K562 (cell line): ENCODE results near the gene GAL3ST1. TPM values are rescaled to one million over a fixed set of nuclear protein-coding genes. Genes with fewer than 3 reads are reported as not detected.

Experiments used
- BACH1 ChIP-seq: fragments of 200-800 bp; sonication (Bioruptor generic); IDR thresholded peaks from 2 replicates; pipeline ENCODE4 v1.6.1; 2016; ENCODE audit warnings: missing genetic modification characterization, missing compliant biosample characterization
- CCNT2 ChIP-seq: IDR thresholded peaks from 2 replicates; pipeline ENCODE4 v1.6.1; 2011; ENCODE audit warnings: borderline replicate concordance, low read depth, mild to moderate bottlenecking, moderate library complexity, mixed read lengths, low read length; ENCODE audit not compliant: insufficient read length; ENCODE audit errors: extremely low read depth
- EZH2 ChIP-seq: IDR thresholded peaks from 2 replicates; pipeline ENCODE4 v1.6.1; 2012; ENCODE audit warnings: low read depth, mild to moderate bottlenecking, inconsistent platforms, low read length, borderline replicate concordance
- RBBP5 ChIP-seq: fragments of 200-600 bp; sonication (generic); IDR thresholded peaks from 2 replicates; pipeline ENCODE4 v1.6.1; 2012; ENCODE audit warnings: borderline replicate concordance, mild to moderate bottlenecking, low read length, control low read depth, inconsistent platforms; ENCODE audit not compliant: insufficient read depth, poor library complexity, severe bottlenecking
- SMAD4 ChIP-seq: fragments of 250-450 bp; sonication (Bioruptor Pico); conservative IDR thresholded peaks from 2 replicates; pipeline ENCODE4 v1.8.0; 2021; ENCODE audit warnings: inconsistent platforms, mild to moderate bottlenecking, moderate library complexity
- SPI1 ChIP-seq: IDR thresholded peaks from 2 replicates; pipeline ENCODE4 v1.6.1; 2011; ENCODE audit warnings: low read depth, low read length, control low read depth, borderline replicate concordance
- polyA plus RNA-seq, 8 experiments: library from polyadenylated mRNA; depleted of rRNA in 4 of 8; stranded (reverse) in 5 of 8; unstranded in 3 of 8; fragments of >200 nt; fragmentation: Nextera tagmentation in 2 of 8; fragmentation: Illumina TruSeq in 1 of 8; extraction: Ambion mirVana in 2 of 8; extraction: Trizol in 1 of 8; gene quantifications; 2 replicates each; pipeline versions ENCODE4 v1.2.1 to v1.2.3, GENCODE V29; 2011 to 2014; ENCODE audit warnings: inconsistent platforms in 1 of 8, missing spikeins in 1 of 8
- total RNA-seq, 7 experiments: library from RNA; depleted of rRNA in 6 of 7; stranded (reverse); fragments of >200 nt in 6 of 7; fragmentation: Illumina TruSeq in 2 of 7; extraction: Trizol in 2 of 7; gene quantifications; 2 replicates each; pipeline versions ENCODE4 v1.2.1 to v1.2.3, GENCODE V29; 2011 to 2021; ENCODE audit warnings: low replicate concordance in 1 of 7
- TF ChIP-seq, protein P1 (sequence below): fragments of 450-650 bp; IDR thresholded peaks from 2 replicates; pipeline ENCODE4 v1.6.1; 2017; ENCODE audit warnings: mild to moderate bottlenecking, moderate library complexity
- TF ChIP-seq, protein P2 (sequence below): IDR thresholded peaks from 2 replicates; pipeline ENCODE4 v1.6.1; 2012; ENCODE audit warnings: low read depth, low read length, improper control_type of control experiment, borderline replicate concordance
- TF ChIP-seq, protein P3 (sequence below), 2 experiments: fragments of 450-650 bp in 1 of 2; sonication (generic) in 1 of 2; formaldehyde crosslinking in 1 of 2; IDR thresholded peaks in 1 of 2; conservative IDR thresholded peaks in 1 of 2; 2 replicates each; pipeline versions ENCODE4 v1.6.1 to v1.8.1; 2016 to 2023; ENCODE audit warnings: mild to moderate bottlenecking in 2 of 2, moderate library complexity in 2 of 2, inconsistent platforms in 1 of 2, missing genetic modification reagents in 1 of 2
- TF ChIP-seq, protein P4 (sequence below): sonication (generic); formaldehyde crosslinking; IDR thresholded peaks from 2 replicates; pipeline ENCODE4 v1.8.0; 2022; ENCODE audit warnings: mild to moderate bottlenecking, missing genetic modification reagents
- TF ChIP-seq, protein P5 (sequence below): IDR thresholded peaks from 2 replicates; pipeline ENCODE4 v1.6.1; 2014; ENCODE audit warnings: antibody characterized with exemption
- TF ChIP-seq, protein P6 (sequence below): IDR thresholded peaks from 2 replicates; pipeline ENCODE4 v1.6.1; 2011; ENCODE audit warnings: borderline replicate concordance, low read depth, mild to moderate bottlenecking, moderate library complexity, low read length; ENCODE audit not compliant: insufficient read depth, poor library complexity, severe bottlenecking
- TF ChIP-seq, protein P7 (sequence below): fragments of 450-650 bp; IDR thresholded peaks from one replicate; pipeline ENCODE4 v1.6.1; 2018; ENCODE audit warnings: mild to moderate bottlenecking, moderate library complexity; ENCODE audit not compliant: partially characterized antibody

GAL3ST1 gene
- total and polyA plus RNA-seq, 9 of the 15 experiments (the other 6 are each of a cell fraction or from before 2014, with no cell fraction given) = 0.03 to 1.9 (median 0.33) TPM; not detected in 1

DNA sequence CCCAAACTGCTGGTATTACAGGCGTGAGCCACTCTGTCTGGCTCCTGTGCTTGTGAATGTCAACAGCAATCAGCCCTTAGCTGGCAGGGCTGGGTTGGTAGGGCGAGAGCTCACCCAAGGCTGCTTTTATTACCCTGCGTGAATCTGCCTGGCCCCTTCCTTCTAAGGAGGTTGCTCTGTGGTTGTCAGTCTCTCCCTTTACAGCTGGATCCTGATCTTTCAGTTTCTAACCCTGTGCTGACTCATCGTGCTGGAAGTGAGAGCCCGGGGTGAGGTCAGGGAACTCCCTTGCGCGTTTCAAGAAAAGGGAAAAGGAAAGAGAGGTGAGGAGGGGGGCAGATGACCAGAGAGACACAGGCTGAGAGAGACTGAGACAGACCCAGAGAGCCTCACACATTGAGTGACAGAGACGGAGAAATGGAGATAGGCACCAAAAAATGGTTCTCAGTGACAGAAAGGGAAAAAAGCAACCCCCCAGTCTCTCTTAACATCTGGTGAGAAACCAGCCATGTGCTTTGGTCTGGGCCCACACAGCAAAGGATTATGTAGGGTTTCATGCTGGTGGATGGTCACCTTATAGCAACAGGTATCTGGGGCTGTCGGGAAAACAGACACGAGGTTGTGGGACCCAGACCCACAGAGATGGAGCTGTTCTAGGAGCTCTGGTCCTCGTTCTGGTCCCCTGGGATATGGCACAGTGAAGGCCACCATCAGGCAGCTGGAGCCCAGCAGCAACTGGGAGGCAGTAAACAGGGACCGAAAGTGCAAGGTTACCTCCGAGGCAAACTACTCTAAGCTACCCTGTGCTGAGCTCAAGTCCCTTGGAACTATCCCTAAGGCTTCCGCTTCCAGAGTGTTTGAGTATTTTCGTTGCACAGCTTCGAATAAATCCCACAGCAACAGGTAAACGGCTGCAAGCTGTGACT, 35.1 kb upstream of the GAL3ST1 start (continued):
- TF ChIP-seq, protein P1, sequence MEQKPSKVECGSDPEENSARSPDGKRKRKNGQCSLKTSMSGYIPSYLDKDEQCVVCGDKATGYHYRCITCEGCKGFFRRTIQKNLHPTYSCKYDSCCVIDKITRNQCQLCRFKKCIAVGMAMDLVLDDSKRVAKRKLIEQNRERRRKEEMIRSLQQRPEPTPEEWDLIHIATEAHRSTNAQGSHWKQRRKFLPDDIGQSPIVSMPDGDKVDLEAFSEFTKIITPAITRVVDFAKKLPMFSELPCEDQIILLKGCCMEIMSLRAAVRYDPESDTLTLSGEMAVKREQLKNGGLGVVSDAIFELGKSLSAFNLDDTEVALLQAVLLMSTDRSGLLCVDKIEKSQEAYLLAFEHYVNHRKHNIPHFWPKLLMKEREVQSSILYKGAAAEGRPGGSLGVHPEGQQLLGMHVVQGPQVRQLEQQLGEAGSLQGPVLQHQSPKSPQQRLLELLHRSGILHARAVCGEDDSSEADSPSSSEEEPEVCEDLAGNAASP = no peak
- TF ChIP-seq, protein P2, sequence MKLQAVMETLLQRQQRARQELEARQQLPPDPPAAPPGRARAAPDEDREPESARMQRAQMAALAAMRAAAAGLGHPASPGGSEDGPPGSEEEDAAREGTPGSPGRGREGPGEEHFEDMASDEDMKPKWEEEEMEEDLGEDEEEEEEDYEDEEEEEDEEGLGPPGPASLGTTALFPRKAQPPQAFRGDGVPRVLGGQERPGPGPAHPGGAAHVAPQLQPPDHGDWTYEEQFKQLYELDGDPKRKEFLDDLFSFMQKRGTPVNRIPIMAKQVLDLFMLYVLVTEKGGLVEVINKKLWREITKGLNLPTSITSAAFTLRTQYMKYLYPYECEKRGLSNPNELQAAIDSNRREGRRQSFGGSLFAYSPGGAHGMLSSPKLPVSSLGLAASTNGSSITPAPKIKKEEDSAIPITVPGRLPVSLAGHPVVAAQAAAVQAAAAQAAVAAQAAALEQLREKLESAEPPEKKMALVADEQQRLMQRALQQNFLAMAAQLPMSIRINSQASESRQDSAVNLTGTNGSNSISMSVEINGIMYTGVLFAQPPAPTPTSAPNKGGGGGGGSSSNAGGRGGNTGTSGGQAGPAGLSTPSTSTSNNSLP = no peak
- TF ChIP-seq, protein P3, sequence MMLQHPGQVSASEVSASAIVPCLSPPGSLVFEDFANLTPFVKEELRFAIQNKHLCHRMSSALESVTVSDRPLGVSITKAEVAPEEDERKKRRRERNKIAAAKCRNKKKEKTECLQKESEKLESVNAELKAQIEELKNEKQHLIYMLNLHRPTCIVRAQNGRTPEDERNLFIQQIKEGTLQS (IDR thresholded peaks at IDR 0.05) = peak; percentile 91
- TF ChIP-seq, protein P3 (CRISPR knock-in tag; conservative IDR thresholded peaks at IDR 0.05) = no peak
- TF ChIP-seq, protein P4, sequence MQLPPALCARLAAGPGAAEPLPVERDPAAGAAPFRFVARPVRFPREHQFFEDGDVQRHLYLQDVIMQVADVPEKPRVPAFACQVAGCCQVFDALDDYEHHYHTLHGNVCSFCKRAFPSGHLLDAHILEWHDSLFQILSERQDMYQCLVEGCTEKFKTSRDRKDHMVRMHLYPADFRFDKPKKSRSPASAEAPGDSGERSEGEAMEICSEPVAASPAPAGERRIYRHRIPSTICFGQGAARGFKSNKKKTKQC (CRISPR knock-in tag) = no peak
- TF ChIP-seq SPI1 (0 out of 2 replicates have a peak, but pooled peaks have one; percentile 7), CCNT2 (no peak), EZH2 (no peak), BACH1 (tag) (peak; percentile 59; the same call in 1 of the 2 replicates), SMAD4 (CRISPR knock-in tag) (peak; percentile 60; the same call in 1 of the 2 replicates), RBBP5 (peak; percentile 29)
- TF ChIP-seq, protein P5, sequence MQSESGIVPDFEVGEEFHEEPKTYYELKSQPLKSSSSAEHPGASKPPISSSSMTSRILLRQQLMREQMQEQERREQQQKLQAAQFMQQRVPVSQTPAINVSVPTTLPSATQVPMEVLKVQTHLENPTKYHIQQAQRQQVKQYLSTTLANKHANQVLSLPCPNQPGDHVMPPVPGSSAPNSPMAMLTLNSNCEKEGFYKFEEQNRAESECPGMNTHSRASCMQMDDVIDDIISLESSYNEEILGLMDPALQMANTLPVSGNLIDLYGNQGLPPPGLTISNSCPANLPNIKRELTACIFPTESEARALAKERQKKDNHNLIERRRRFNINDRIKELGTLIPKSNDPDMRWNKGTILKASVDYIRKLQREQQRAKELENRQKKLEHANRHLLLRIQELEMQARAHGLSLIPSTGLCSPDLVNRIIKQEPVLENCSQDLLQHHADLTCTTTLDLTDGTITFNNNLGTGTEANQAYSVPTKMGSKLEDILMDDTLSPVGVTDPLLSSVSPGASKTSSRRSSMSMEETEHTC = no peak
- TF ChIP-seq, protein P6, sequence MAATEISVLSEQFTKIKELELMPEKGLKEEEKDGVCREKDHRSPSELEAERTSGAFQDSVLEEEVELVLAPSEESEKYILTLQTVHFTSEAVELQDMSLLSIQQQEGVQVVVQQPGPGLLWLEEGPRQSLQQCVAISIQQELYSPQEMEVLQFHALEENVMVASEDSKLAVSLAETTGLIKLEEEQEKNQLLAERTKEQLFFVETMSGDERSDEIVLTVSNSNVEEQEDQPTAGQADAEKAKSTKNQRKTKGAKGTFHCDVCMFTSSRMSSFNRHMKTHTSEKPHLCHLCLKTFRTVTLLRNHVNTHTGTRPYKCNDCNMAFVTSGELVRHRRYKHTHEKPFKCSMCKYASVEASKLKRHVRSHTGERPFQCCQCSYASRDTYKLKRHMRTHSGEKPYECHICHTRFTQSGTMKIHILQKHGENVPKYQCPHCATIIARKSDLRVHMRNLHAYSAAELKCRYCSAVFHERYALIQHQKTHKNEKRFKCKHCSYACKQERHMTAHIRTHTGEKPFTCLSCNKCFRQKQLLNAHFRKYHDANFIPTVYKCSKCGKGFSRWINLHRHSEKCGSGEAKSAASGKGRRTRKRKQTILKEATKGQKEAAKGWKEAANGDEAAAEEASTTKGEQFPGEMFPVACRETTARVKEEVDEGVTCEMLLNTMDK = no peak
- TF ChIP-seq, protein P7, sequence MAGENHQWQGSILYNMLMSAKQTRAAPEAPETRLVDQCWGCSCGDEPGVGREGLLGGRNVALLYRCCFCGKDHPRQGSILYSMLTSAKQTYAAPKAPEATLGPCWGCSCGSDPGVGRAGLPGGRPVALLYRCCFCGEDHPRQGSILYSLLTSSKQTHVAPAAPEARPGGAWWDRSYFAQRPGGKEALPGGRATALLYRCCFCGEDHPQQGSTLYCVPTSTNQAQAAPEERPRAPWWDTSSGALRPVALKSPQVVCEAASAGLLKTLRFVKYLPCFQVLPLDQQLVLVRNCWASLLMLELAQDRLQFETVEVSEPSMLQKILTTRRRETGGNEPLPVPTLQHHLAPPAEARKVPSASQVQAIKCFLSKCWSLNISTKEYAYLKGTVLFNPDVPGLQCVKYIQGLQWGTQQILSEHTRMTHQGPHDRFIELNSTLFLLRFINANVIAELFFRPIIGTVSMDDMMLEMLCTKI = no peak
